OCI-LY3 (cell line): ENCODE results near the gene GPATCH4.

Experiments
- EZH2phosphoT487 ChIP-seq: fragments of 200-600 bp; shearing (Covaris generic); IDR thresholded peaks from 2 replicates; pipeline ENCODE4 v1.6.1; 2018; ENCODE audit warnings: antibody characterized with exemption, mixed run types, low read depth
- TF ChIP-seq, protein P1 (sequence below): fragments of 200-600, 300-600 bp; sonication (generic); IDR thresholded peaks from 2 replicates; pipeline ENCODE4 v1.5.1; 2014; ENCODE audit warnings: antibody characterized with exemption, low read length, low read depth

DNA sequence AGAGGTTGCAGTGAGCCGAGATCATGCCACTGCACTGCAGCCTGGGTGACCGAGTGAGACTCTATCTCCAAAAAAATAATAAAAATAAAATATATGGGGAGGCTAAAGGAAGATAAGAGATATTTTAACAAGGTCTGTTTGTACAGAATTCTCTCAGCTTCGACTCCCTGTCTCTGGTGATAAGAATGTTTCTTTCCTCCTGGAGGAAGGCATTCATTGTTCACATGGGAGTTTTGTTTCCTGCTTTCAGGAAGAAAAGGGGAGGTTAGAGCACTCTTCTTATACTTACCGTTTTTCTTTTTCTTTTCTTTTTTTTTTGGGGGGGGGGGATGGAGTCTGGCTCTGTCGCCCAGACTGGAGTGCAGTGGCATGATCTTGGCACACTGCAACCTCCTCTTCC lies 11.7 kb downstream of the GPATCH4 start:
- TF ChIP-seq, protein P1, sequence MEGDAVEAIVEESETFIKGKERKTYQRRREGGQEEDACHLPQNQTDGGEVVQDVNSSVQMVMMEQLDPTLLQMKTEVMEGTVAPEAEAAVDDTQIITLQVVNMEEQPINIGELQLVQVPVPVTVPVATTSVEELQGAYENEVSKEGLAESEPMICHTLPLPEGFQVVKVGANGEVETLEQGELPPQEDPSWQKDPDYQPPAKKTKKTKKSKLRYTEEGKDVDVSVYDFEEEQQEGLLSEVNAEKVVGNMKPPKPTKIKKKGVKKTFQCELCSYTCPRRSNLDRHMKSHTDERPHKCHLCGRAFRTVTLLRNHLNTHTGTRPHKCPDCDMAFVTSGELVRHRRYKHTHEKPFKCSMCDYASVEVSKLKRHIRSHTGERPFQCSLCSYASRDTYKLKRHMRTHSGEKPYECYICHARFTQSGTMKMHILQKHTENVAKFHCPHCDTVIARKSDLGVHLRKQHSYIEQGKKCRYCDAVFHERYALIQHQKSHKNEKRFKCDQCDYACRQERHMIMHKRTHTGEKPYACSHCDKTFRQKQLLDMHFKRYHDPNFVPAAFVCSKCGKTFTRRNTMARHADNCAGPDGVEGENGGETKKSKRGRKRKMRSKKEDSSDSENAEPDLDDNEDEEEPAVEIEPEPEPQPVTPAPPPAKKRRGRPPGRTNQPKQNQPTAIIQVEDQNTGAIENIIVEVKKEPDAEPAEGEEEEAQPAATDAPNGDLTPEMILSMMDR: no peak
- no peak for TF ChIP-seq EZH2phosphoT487
